Neural cell (in vitro differentiated cells): Measurements from ENCODE around the gene RAD51B. TPM values are rescaled to one million over a fixed set of nuclear protein-coding genes. Genes with fewer than 3 reads are reported as not detected.

Source experiments
- H2AFZ ChIP-seq: fragments of 200-600, 300-800 bp; sonication (generic), shearing (Covaris generic); 2 replicates; pipeline ENCODE4 v1.6.0; 2014; ENCODE audit warnings: low read depth, mild to moderate bottlenecking, antibody characterized with exemption, low read length, moderate library complexity
- H3F3A ChIP-seq: fragments of 200-600 bp; shearing (Covaris generic); 2 replicates; pipeline ENCODE4 v1.6.1; 2016; ENCODE audit warnings: mild to moderate bottlenecking, moderate library complexity, mixed read lengths, antibody characterized with exemption, low read length; ENCODE audit not compliant: insufficient read depth, poor library complexity, severe bottlenecking
- H3K27ac ChIP-seq: fragments of 200-600, 300-800 bp; sonication (generic), shearing (Covaris generic); 2 replicates; pipeline ENCODE4 v1.5.1; 2014; ENCODE audit warnings: mild to moderate bottlenecking, low read length, moderate library complexity
- H3K27me3 ChIP-seq: fragments of 300-800, 200-600 bp; sonication (generic), shearing (Covaris generic); 2 replicates; pipeline ENCODE4 v1.6.0; 2014; ENCODE audit warnings: mild to moderate bottlenecking, low read depth, low read length, moderate library complexity; ENCODE audit not compliant: insufficient read depth
- H3K36me3 ChIP-seq: fragments of 300-800, 200-600 bp; sonication (generic), shearing (Covaris generic); 2 replicates; pipeline ENCODE4 v1.5.1; 2014; ENCODE audit warnings: mild to moderate bottlenecking, antibody characterized with exemption, low read length, moderate library complexity; ENCODE audit not compliant: insufficient read depth
- H3K4me2 ChIP-seq: fragments of 300-800, 200-600 bp; sonication (generic), shearing (Covaris generic); 2 replicates; pipeline ENCODE4 v1.6.0; 2014; ENCODE audit warnings: mild to moderate bottlenecking, low read length
- H3K4me3 ChIP-seq: fragments of 300-800, 200-600 bp; sonication (generic), shearing (Covaris generic); 2 replicates; pipeline ENCODE4 v1.5.1; 2014; ENCODE audit warnings: mild to moderate bottlenecking, low read length, moderate library complexity
- H3K79me2 ChIP-seq: fragments of 200-600 bp; shearing (Covaris generic); replicated peaks from 2 replicates; pipeline ENCODE4 v1.6.0; 2014; ENCODE audit warnings: mild to moderate bottlenecking, low read length, moderate library complexity; ENCODE audit not compliant: insufficient read depth
- H3K9ac ChIP-seq: fragments of 300-800, 200-600 bp; sonication (generic), shearing (Covaris generic); 2 replicates; pipeline ENCODE4 v1.6.1; 2016; ENCODE audit warnings: mild to moderate bottlenecking, low read length, mixed read lengths
- H3K9me2 ChIP-seq: fragments of 200-600 bp; shearing (Covaris generic); 2 replicates; pipeline ENCODE4 v1.6.1; 2016; ENCODE audit warnings: mild to moderate bottlenecking, low read length, mixed read lengths; ENCODE audit not compliant: insufficient read depth
- H3K9me3 ChIP-seq: fragments of 200-600, 300-800 bp; sonication (generic), shearing (Covaris generic); 2 replicates; pipeline ENCODE4 v1.6.1; 2016; ENCODE audit warnings: mild to moderate bottlenecking, mixed run types, low read length, moderate library complexity, mixed read lengths
- H4K20me1 ChIP-seq: fragments of 200-600 bp; shearing (Covaris generic); 2 replicates; pipeline ENCODE4 v1.6.1; 2016; ENCODE audit warnings: mild to moderate bottlenecking, mixed run types; ENCODE audit not compliant: insufficient read depth
- CTCF ChIP-seq: fragments of 450-650 bp; IDR thresholded peaks from 2 replicates; pipeline ENCODE4 v1.5.1; 2014; ENCODE audit warnings: antibody characterized with exemption, mild to moderate bottlenecking, moderate library complexity; ENCODE audit not compliant: poor library complexity, severe bottlenecking
- EP300 ChIP-seq: fragments of 450-650 bp; conservative IDR thresholded peaks from 2 replicates; pipeline ENCODE4 v1.6.1; 2014; ENCODE audit warnings: antibody characterized with exemption, mild to moderate bottlenecking, moderate library complexity; ENCODE audit not compliant: poor library complexity, severe bottlenecking
- EZH2 ChIP-seq: fragments of 200-600, 300-800 bp; shearing (Covaris generic), sonication (generic); IDR thresholded peaks from 2 replicates; pipeline ENCODE4 v1.6.1; 2014; ENCODE audit warnings: antibody characterized with exemption, low read length, borderline replicate concordance, mild to moderate bottlenecking; ENCODE audit not compliant: insufficient read depth, poor library complexity, severe bottlenecking
- MXI1 ChIP-seq: fragments of 450-650 bp; conservative IDR thresholded peaks from 2 replicates; pipeline ENCODE4 v1.6.1; 2014; ENCODE audit warnings: antibody characterized with exemption, mild to moderate bottlenecking; ENCODE audit not compliant: poor library complexity, severe bottlenecking
- POLR2AphosphoS5 ChIP-seq: IDR thresholded peaks from 2 replicates; pipeline ENCODE4 v1.6.1; 2012
- RAD21 ChIP-seq: fragments of 450-650 bp; conservative IDR thresholded peaks from 2 replicates; pipeline ENCODE4 v1.6.1; 2014; ENCODE audit warnings: antibody characterized with exemption, mild to moderate bottlenecking, moderate library complexity
- SMC3 ChIP-seq: fragments of 450-650 bp; conservative IDR thresholded peaks from 2 replicates; pipeline ENCODE4 v1.6.1; 2014; ENCODE audit warnings: antibody characterized with exemption, mild to moderate bottlenecking, moderate library complexity; ENCODE audit not compliant: poor library complexity
- TAF1 ChIP-seq: IDR thresholded peaks from 2 replicates; pipeline ENCODE4 v1.6.1; 2012; ENCODE audit warnings: low read depth
- polyA plus RNA-seq: library from polyadenylated mRNA; depleted of rRNA; stranded (reverse); fragments of >200 nt; gene quantifications from 2 replicates; pipeline ENCODE4 v1.2.3, GENCODE V29; 2014
- TF ChIP-seq, protein P1 (sequence below): IDR thresholded peaks from 2 replicates; pipeline ENCODE4 v1.6.1; 2012; ENCODE audit warnings: borderline replicate concordance

Gene RAD51B
- polyA plus RNA-seq, 1 donor from 2014 or later: 3.1 TPM

DNA sequence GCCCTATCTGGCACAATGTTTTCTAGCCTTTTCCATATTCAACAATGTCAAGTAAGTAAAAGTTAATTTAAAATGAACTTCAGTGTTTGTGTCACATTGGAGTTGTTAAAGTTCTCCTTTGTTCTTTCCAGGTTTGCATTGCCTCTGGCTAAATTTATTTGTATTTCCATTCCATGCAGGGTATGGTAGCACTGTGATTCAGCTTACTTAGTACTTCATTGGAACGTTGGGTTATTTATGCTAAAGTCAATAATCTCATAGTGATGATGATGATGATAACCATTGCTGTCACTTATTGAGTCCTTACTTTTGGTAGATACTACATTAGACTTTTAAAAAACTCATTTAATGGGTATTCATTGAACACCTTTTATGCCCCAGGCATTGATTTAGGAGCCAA lies 286.9 kb downstream of the RAD51B start:
- Histone ChIP-seq H3K27ac (no peak overlapping the region), H3K9ac (no peak overlapping the region), H3K4me2 (no peak overlapping the region), H4K20me1 (no peaks in the 10 kb centered on the region), H3K9me2 (no peaks in the 10 kb centered on the region), H3K79me2 (no peaks in the 10 kb centered on the region), H2AFZ (no peak overlapping the region), H3K4me3 (no peak overlapping the region), H3F3A (no peaks in the 10 kb centered on the region), H3K9me3 (no peaks in the 10 kb centered on the region), H3K27me3 (no peaks in the 10 kb centered on the region), H3K36me3 (no peaks in the 10 kb centered on the region)
- TF ChIP-seq POLR2AphosphoS5 (no peak), EZH2 (no peak), CTCF (no peak)

GRCh38 chr14:68106905-68107304 lies 287.3 kb downstream of the RAD51B start:
- H3K4me3 ChIP-seq: no peak overlapping the region
- no peak overlapping the region for H3K9ac ChIP-seq
- H3K27me3 ChIP-seq: no peaks in the 10 kb centered on the region
- TF ChIP-seq EP300 (no peak), EZH2 (no peak), SMC3 (no peak), MXI1 (no peak), RAD21 (no peak), POLR2AphosphoS5 (no peak), CTCF (no peak), TAF1 (no peak)
- TF ChIP-seq, protein P1, sequence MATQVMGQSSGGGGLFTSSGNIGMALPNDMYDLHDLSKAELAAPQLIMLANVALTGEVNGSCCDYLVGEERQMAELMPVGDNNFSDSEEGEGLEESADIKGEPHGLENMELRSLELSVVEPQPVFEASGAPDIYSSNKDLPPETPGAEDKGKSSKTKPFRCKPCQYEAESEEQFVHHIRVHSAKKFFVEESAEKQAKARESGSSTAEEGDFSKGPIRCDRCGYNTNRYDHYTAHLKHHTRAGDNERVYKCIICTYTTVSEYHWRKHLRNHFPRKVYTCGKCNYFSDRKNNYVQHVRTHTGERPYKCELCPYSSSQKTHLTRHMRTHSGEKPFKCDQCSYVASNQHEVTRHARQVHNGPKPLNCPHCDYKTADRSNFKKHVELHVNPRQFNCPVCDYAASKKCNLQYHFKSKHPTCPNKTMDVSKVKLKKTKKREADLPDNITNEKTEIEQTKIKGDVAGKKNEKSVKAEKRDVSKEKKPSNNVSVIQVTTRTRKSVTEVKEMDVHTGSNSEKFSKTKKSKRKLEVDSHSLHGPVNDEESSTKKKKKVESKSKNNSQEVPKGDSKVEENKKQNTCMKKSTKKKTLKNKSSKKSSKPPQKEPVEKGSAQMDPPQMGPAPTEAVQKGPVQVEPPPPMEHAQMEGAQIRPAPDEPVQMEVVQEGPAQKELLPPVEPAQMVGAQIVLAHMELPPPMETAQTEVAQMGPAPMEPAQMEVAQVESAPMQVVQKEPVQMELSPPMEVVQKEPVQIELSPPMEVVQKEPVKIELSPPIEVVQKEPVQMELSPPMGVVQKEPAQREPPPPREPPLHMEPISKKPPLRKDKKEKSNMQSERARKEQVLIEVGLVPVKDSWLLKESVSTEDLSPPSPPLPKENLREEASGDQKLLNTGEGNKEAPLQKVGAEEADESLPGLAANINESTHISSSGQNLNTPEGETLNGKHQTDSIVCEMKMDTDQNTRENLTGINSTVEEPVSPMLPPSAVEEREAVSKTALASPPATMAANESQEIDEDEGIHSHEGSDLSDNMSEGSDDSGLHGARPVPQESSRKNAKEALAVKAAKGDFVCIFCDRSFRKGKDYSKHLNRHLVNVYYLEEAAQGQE: no peak
- H3K79me2 ChIP-seq: no peaks in the 10 kb centered on the region
- H3K27ac ChIP-seq: no peak overlapping the region
- no peaks in the 10 kb centered on the region for H3K9me2 ChIP-seq
- H4K20me1 ChIP-seq: no peaks in the 10 kb centered on the region
- no peak overlapping the region for H2AFZ ChIP-seq
- H3K9me3 ChIP-seq: no peaks in the 10 kb centered on the region
- H3K4me2 ChIP-seq: no peak overlapping the region
- no peaks in the 10 kb centered on the region for H3F3A ChIP-seq
- no peaks in the 10 kb centered on the region for H3K36me3 ChIP-seq
